ENCODE results near the gene FFAR4.

The FFAR4 gene

DNA sequence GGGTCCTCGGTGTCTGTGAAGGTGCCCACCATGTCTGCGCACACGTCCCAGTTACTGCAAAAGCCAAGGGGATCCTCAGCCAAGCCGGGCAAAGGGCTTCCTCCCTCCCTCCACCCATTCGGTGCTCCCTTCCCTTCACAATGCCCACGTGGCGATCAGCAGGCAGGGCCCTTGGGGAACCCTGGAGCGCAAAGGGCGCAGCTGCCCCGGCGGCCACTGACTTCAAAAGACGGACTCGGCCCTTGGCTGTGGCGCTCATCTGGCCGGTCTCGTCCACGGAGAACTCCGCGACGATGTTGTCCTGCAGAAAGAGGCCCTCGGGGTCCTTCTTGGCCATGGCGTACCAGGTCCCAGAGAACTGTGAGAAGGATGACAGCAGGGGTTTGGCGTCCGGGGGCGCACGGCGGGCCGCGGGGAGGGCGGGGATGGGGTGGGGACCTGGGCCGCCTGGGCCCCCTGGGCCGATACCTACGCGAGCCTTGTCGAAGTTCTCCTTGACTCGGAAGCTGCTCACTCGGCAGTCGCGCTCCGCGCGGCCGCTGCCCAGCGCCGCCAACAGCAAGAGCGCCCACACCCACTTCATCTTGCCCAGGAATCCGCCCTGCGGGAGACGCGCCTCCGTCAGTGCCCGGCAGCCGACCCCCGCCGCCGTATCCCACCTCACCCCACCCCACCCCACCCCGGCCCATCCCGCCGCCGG lies 34.1 kb downstream of the FFAR4 start:
- no peak for DNase-seq

DNA sequence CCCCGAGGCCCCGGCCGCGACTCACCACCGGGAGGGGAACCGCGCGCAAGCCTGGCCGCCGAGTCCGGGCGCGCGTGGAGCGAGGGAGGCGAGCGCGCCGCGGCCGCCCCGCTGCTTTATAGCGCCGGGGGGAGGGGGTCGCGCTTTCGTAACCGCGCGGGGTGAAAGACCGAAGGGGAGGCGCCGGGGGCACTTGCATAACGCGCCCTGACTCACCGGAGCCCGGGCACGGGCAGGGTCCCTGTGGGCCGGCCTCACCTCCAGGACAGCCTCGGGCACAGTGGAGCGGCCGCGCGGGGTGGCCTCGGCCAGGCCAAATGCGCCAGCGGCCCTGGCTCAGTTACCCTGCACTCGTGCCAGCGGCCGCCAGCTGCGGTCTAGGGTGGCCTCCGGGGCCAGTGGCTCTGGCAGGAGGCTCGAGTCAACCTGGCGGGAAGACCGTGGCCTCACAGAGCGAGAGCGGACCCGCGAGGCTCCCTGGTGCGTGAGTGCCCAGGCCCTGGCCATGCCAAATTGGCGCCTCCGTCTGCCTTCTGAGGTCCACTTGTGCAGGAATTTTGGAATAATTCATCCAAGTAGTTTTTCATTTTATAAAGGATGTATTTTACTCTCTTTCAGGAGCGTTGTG lies 34.8 kb downstream of the FFAR4 start, which contains the start of gene RBP4:
Gene RBP4, minus strand, starts transcription at position 90 of the 628 bp plus-strand sequence. CDS start 207 bp downstream, outside the sequence.
- DNase-seq, result no peak

DNA sequence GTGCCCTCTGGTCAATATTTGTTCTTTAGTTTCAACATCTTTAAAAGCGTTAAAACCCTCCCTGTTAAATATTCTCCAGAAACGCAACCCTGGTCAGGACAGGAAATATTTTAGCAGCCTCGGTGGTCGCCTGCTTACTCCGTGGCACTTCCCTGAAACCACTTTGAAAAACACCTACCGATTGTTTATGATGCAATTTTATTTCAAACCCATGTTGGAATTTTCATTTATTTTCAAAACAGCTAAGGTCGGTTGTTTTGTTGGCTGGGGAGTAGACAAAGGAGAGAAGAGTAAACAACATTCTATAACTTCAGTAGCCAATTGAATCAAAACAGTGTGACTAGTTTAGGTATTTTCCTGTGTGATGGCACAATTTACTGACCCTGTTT lies 35.3 kb downstream of the FFAR4 start:
- DNase-seq, result no peak

DNA sequence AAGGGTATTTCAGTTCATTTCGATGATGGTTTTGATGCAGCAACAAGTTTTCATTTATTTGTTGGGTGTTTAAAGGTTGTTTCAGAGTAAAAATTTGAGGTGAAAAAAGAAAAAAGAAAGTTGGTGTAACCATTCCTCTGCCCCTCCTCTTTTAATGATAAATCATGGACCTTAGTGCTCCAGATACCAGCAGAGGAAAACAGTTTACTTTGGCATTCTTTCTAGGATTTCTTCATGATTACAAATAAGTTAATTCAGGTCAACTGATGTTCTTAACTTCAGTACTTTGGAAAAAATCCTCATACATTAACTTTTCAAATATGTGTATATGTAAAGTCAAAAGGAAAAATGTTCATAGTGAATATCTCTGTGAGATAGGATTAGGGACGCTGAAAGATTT lies 36.6 kb downstream of the FFAR4 start:
- DNase-seq, result no peak

DNA sequence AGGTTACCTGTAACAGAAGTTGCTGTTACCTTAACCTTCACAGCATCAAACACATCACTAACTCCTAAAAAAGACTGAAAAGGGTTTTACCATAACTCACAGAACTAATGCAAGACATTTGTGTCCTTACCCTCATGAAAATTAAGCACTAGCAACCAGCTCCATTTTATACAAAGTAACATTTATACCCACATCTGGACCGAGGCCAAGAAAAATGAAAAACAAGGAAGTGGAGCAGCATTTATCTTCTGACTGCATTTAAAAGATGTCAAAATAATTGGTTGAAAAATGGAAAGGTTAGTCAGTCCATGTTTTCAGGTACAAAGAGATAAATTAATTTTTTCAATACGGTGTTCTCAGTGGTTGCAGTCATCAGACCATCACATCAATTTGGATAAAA lies 37.7 kb downstream of the FFAR4 start:
- DNase-seq, result no peak

DNA sequence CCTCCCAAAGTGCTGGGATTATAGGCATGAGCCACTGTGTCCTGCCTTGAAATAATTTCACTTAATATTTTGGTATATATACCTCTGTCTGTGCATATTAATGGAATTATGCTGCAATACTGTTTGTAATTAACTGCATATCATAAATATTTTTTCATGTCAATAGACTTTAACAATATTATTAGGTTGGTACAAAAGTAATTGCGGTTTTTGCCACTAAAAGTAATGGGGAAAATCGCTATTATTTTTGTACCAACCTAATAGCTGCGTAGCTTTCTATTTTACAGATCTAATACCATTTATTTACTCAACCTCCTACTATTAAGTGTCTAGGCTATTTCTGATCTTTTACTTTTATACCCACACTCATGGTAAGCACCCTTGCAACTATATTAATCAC lies 42.0 kb downstream of the FFAR4 start:
- DNase-seq, result no peak

DNA sequence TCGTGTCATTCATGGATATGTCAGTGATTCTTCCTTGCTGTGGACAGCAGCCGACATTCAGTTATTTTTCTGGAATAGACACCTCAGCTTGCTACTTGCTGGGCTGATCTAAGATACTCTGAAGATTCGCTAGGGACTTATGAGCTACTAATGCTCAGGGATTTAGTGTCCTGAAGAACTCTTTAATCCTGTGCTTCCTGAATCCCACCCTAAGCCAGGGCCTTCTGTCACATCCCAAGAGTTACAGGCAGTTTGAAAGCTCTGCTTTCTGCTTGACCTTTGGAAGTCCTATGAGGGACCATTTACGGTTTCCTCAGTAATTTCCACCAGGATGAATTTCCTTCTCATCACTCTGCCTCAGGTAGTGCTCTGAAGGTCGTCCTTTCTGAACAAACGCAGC lies 45.8 kb downstream of the FFAR4 start, which contains the start of gene PDE6C:
Gene PDE6C, plus strand, starts transcription at position 227 of the 400 bp plus-strand sequence. CDS start 189 bp downstream, outside the sequence.
- DNase-seq, result no peak

DNA sequence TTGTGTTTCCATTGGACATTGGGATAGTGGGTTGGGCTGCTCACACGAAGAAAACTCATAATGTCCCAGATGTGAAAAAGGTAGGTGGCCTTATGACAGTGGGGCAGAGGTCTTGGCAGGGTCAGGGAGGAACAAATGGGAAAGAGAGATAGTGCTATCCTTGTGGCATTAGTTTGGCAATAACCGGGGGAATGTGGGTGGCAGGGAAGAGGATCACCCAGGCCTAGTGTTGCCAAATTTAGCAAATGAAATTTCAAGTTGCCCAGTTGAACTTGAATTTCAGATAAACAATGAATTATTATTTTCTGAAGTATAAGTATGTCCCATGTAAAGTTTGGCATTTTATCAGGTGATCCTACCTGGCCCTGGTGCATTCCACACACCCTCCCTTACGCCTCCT lies 46.7 kb downstream of the FFAR4 start:
- no peak for DNase-seq

DNA sequence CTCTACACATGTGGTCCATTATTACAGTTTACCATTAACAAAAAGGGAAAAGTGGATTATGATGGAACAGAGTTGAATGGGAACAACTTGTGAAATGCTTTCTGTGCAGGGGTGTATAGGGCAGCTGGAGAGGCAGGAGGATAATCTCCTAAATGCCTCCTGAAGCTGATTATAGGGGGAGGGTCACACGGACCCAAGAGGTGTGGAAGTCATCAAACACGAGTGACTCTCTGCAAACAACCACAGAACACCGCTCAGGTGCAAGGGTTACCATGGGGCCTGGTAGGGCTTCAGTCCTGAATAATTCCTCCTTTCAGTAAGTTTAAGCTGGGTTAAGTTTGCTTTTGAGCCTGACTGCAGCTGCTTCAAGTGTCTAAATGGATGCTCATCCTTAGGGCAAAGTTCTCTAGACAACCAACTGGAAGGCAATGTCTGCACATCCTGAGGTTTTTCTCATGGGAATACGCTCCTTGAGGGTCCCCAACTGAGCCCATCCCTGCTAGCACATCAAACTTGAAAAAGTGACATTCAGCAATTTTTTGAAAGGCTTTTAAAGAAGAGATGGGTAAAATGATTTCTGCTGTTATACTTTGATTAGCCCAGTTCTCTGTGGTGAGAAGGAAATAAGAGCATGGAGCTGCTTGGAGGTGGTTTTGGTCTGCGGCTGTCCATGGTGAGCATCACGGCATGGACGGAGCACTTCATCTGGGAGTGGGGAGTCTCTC lies 47.8 kb downstream of the FFAR4 start:
- DNase-seq, result no peak

DNA sequence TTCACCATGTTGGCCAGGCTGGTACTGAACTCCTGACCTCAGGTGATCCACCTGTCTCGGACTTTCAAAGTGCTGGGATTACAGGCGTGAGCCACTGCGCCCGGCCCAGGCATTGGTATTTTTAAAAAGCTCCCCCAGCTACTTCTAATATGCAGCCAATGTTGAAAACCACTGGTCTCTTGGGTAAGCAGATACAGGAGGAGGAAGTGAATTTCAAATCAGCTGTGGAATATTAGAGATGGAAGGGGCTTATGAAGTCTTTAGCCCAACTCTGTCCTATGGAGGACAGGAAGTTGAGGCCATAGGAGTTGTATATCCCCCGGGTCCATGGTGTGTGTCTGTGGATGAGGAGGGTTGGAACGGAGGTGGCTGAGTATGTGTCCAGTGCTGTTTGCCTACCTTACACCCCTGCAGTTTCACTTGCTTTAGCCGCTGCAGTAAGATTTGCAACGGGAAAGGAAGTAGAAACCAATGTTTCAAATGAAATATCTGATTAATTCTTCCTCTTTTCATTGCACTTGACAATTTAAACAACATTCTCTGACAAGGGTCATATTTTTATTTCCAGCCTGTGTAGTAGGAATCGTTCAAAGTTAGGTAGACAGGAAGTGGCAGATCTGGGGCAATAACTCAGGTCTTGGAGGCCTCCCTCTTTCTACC lies 49.2 kb downstream of the FFAR4 start:
- DNase-seq, result no peak

DNA sequence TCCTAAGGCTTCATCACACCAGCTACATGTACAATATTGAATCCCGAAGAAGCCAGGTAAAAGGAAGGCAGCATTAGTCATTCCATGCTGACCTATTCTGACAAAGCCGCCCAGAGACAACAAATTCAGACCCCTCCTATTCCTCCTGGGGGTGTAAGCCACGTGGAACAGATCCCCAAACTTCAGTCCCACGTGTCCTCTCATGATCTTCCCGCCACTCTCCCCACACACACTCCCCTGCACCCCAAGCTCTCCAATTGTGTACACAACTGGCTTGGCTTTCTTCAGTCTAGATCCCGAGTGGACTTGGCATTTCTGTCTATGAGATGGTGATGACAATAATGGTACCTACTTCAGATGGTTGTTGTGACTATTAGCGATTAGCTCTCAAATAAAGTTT lies 54.5 kb downstream of the FFAR4 start:
- DNase-seq, result no peak

DNA sequence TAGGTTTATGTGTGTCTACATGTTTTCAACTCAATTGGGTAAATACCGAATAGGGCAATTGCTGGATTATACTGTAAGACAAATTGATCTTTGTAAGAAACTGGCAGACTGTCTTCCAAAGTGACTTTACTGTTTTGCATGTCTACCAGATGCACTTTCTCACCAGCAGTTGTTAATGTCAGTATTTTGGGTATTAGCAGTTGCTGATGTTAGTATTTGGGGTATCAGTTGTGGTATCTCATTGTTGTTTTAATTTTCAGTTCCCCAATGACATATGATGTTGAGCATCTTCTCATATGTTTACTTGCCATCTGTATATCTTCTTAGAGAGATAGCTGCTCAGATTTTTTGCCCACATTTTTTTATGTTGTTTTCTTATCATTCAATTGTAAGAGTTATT lies 56.5 kb downstream of the FFAR4 start:
- DNase-seq, result no peak

DNA sequence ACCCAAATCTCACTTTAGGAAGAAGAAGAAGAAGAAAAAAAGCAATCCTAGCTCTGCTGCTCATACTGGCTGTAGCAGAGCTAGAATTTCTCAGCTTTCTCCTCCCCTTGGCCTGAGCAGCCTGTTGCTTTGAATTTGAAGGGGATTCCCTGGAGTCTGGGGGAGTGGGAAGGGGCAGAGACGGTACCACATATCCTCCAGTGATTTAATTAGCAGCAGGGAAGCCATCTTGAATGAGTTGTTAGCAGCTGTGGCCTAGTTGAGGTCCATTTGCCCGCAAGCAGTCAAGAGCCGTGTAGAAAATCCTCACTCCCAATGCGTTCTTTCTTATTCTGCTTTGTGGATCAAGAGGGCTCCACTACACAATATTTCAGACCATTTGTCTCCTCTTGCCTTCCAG lies 62.4 kb downstream of the FFAR4 start:
- no peak for DNase-seq

DNA sequence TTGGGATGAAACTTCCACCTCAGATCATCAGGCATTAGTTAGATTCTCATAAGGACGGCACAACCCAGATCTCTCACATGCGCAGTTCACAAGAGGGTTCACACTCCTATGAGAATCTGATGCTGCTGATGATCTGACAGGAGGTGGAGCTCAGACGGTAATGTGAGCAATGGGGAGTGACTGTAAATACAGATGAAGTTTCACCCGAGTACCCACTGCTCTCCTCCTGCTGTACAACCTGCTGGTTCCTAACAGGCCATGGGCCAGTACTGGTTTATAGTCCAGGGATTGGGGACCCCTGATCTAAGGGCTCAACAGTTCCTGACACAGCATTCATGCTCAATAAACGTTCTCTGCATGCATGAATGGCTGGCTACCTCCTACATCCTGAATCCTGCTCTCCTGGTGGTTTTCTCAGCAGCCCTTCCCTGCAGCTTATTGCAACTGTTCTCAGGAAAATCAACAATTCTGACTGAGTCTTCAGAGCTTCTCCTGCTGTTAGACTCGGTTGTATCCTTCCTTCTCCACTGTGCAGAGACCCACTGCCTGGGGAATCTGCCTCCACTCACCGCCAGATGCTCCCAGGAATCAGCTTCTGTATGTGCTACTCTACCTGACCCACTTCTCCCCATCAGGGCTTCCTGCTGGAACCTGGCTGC lies 63.3 kb downstream of the FFAR4 start:
- DNase-seq, result no peak

DNA sequence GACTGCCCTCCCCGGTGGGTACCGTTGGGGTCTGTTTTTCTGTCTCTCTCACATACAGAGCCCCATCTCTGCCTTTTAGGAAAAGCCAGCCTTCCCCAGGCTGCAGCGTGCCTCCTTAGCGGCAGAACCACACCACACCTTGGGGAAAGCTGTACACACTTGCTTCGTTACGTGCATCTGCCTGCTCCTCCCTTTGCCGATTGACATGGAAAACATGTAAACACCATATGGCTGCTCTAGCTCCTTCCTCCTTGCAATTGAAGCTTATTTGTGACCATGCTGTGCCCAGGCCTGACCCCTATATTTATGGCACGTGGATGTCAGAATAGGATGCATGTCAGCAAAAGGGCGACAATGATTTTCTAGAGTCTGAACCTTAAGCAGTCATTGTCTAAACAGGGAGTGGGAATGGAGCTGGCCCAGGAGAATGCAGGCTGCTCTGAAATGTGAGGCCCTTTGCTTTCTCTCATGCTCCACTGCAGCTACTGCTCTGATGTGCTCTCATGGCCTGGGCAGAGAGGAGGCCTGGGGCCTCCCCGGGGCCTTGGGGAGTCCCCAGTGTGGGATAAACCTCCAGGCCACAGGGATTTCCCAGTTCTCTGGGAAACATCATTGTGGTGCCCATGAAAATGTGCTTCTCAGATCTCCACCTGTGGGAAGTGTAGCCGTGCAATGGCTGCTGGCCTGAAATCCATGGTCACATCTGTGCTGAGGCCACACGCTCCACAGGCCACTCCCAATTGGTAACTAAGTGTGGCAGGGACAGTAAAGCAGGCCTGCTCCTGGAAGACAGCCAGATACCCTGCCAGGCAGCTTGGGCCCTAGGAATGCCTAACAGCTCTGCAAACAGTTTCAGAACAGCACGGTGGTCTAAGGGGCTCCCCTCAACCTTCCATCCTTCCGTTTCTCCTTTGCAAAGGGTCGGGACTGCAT lies 64.4 kb downstream of the FFAR4 start:
- no peak for DNase-seq
